GM12878 (cell line): ENCODE measurements around the gene TBCD. TPM values are rescaled to one million over a fixed set of nuclear protein-coding genes. Genes with fewer than 3 reads are reported as not detected.

Experiments used
- ATAC-seq: fragments of 200-7000 bp; cut with Tn5 transposase; 3 replicates; pipeline ENCODE4 v1.9.1; 2020; ENCODE audit warnings: mild to moderate bottlenecking, moderate library complexity
- BruUV-seq: library from RNA; stranded (reverse); fragments of 400-500 nt; replicated peaks from 2 replicates; lab custom pipeline; 2021; lab: Mats Ljungman, UMichigan
- CTCF ChIA-PET: fragments of 300-600 bp; sonication (Branson Sonifier 250); formaldehyde crosslinking; extraction: SDS; loops from one replicate; lab custom pipeline; 2021; ENCODE audit warnings: inconsistent platforms; lab: Yijun Ruan, JAX
- POLR2A ChIA-PET: fragments of 350-600 bp; formaldehyde crosslinking; extraction: SDS; loops from one replicate; lab custom pipeline; 2021; ENCODE audit warnings: inconsistent platforms; lab: Charles Lee
- RAD21 ChIA-PET: fragments of 300-600 bp; sonication (Branson Sonifier 250); formaldehyde crosslinking; loops from one replicate; lab custom pipeline; 2023; ENCODE audit warnings: antibody characterized with exemption; ENCODE audit not compliant: unreplicated experiment; lab: Charles Lee
- SMC1A ChIA-PET: fragments of 300-600 bp; sonication (Branson Sonifier 250); formaldehyde crosslinking; loops from one replicate; lab custom pipeline; 2023; ENCODE audit not compliant: unreplicated experiment, uncharacterized antibody; lab: Charles Lee
- DNase-seq: peaks from one replicate; pipeline ENCODE4 v3.0.0-alpha.2; 2011; ENCODE audit warnings: low read depth, low spot score
- FAIRE-seq: peaks from 3 replicates; lab custom pipeline; 2011; peaks lifted over from hg19 to GRCh38; lab: Jason Lieb, UNC
- H2AFZ ChIP-seq: 2 replicates; pipeline ENCODE4 v1.6.0; 2011; ENCODE audit warnings: low read depth, low read length, control low read depth; ENCODE audit not compliant: control insufficient read depth
- H3K27ac ChIP-seq: 2 replicates; pipeline ENCODE4 v1.5.1; 2011; ENCODE audit warnings: control low read depth; ENCODE audit not compliant: control insufficient read depth, insufficient read depth
- H3K27me3 ChIP-seq, 2 experiments: replicated peaks in 1 of 2; 2 replicates each; pipeline versions ENCODE4 v1.6.0 to v1.6.1; 2011; ENCODE audit warnings: low read length in 1 of 2; ENCODE audit not compliant: control insufficient read depth in 2 of 2, insufficient read depth in 2 of 2
- H3K36me3 ChIP-seq, 2 experiments: 2 replicates each; pipeline ENCODE4 v1.5.1; 2011; ENCODE audit warnings: low read length in 1 of 2; ENCODE audit not compliant: control insufficient read depth in 2 of 2, insufficient read depth in 2 of 2
- H3K4me1 ChIP-seq: 2 replicates; pipeline ENCODE4 v1.6.1; 2011; ENCODE audit warnings: mild to moderate bottlenecking, low read length, moderate library complexity, mixed read lengths; ENCODE audit not compliant: control insufficient read depth, insufficient read depth
- H3K4me2 ChIP-seq: 2 replicates; pipeline ENCODE4 v1.6.0; 2011; ENCODE audit warnings: control low read depth; ENCODE audit not compliant: control insufficient read depth, insufficient read depth
- H3K4me3 ChIP-seq: fragments of 200-600 bp; sonication (generic); 2 replicates; pipeline ENCODE4 v1.5.1; 2016
- H3K79me2 ChIP-seq: 2 replicates; pipeline ENCODE4 v1.6.0; 2011; ENCODE audit warnings: low read length; ENCODE audit not compliant: control insufficient read depth, insufficient read depth
- H3K9ac ChIP-seq: 2 replicates; pipeline ENCODE4 v1.8.0; 2011; ENCODE audit warnings: low read length, control low read depth, mixed read lengths; ENCODE audit not compliant: control insufficient read depth, insufficient read depth
- H3K9me3 ChIP-seq: replicated peaks from 3 replicates; pipeline ENCODE4 v1.5.1; 2011; ENCODE audit warnings: mild to moderate bottlenecking, low read length; ENCODE audit not compliant: control insufficient read depth, insufficient read depth
- H4K20me1 ChIP-seq: 2 replicates; pipeline ENCODE4 v1.6.0; 2011; ENCODE audit not compliant: control insufficient read depth, insufficient read depth
- ATF7 ChIP-seq: fragments of 450-650 bp; IDR thresholded peaks from 2 replicates; pipeline ENCODE4 v1.6.1; 2016; ENCODE audit warnings: low read depth, mild to moderate bottlenecking
- CHD4 ChIP-seq: fragments of 200-600 bp; sonication (generic); IDR thresholded peaks from 2 replicates; pipeline ENCODE4 v1.6.1; 2016; ENCODE audit warnings: mild to moderate bottlenecking
- CREB1 ChIP-seq: IDR thresholded peaks from 2 replicates; pipeline ENCODE4 v1.6.1; 2012; ENCODE audit warnings: low read depth, mild to moderate bottlenecking, inconsistent platforms
- EED ChIP-seq: sonication (generic); IDR thresholded peaks from 2 replicates; pipeline ENCODE4 v1.6.1; 2016; ENCODE audit warnings: antibody characterized with exemption, low read depth
- JUND ChIP-seq: IDR thresholded peaks from 2 replicates; pipeline ENCODE4 v1.6.1; 2012; ENCODE audit warnings: low read depth, mild to moderate bottlenecking, low read length, improper control_type of control experiment, moderate library complexity
- KDM1A ChIP-seq: fragments of 200-600 bp; sonication (generic); IDR thresholded peaks from 2 replicates; pipeline ENCODE4 v1.6.1; 2016; ENCODE audit warnings: borderline replicate concordance
- LARP7 ChIP-seq: fragments of 450-650 bp; IDR thresholded peaks from 2 replicates; pipeline ENCODE4 v1.6.1; 2017; ENCODE audit warnings: mild to moderate bottlenecking
- RAD21 ChIP-seq: IDR thresholded peaks from 2 replicates; pipeline ENCODE4 v1.6.1; 2011; ENCODE audit warnings: mild to moderate bottlenecking, low read depth, low read length, moderate library complexity; ENCODE audit not compliant: insufficient read depth
- ZBED1 ChIP-seq: IDR thresholded peaks from 2 replicates; pipeline ENCODE4 v1.6.1; 2016; ENCODE audit warnings: borderline replicate concordance
- ZNF274 ChIP-seq: IDR thresholded peaks from one replicate; pipeline ENCODE4 v1.8.0; 2011; ENCODE audit not compliant: insufficient read length, insufficient read depth
- WGBS: methylation state at CpG from one replicate; pipeline ENCODE4 v1.1.6; 2016; ENCODE audit warnings: low lambda C conversion rate; ENCODE audit not compliant: insufficient replicate concordance, insufficient coverage; ENCODE audit errors: missing lambda C conversion rate; 5-methylcytosine and 5-hydroxymethylcytosine counted together
- in situ Hi-C: fragments of 300-500 bp; cut with MboI; formaldehyde crosslinking; loops from 9 replicates; pipeline ENCODE4 v1.14.3; 2018; ENCODE audit warnings: mixed read lengths
- intact Hi-C: fragments of 100-400 bp; cut with micrococcal nuclease; formaldehyde crosslinking; loops from one replicate; pipeline ENCODE4 v1.14.2; 2022; ENCODE audit not compliant: unreplicated experiment
- polyA plus RNA-seq, 11 experiments: library from polyadenylated mRNA; depleted of rRNA in 4 of 11; unstranded in 6 of 11; stranded (reverse) in 5 of 11; fragments of >200 nt; fragmentation: Nextera tagmentation in 4 of 11; fragmentation: Illumina TruSeq in 1 of 11; extraction: Ambion mirVana in 4 of 11; extraction: Trizol in 1 of 11; gene quantifications; 1 replicate in 1 of 11; 2 replicates in 10 of 11; pipeline versions ENCODE4 v1.2.1 to v1.2.3, GENCODE V29; 2011 to 2016; ENCODE audit warnings: inconsistent platforms in 2 of 11, missing spikeins in 2 of 11, low read depth in 1 of 11
- total RNA-seq, 4 experiments: library from RNA; depleted of rRNA in 3 of 4; stranded (reverse); fragments of >200 nt in 3 of 4; fragmentation: Illumina TruSeq in 1 of 4; extraction: Trizol in 1 of 4; gene quantifications; 2 replicates each; pipeline versions ENCODE4 v1.2.1 to v1.2.3, GENCODE V29; 2013 to 2021
- TF ChIP-seq, protein P1 (sequence below): fragments of 450-650 bp; formaldehyde crosslinking; IDR thresholded peaks from 2 replicates; pipeline ENCODE4 v1.4.0; 2022; ENCODE audit warnings: mild to moderate bottlenecking, moderate library complexity

Gene TBCD
- total and polyA plus RNA-seq, 10 of the 15 experiments (the other 5 are each of a cell fraction or from before 2014, with no cell fraction given) = 10.3 to 114 (median 52.4) TPM

DNA sequence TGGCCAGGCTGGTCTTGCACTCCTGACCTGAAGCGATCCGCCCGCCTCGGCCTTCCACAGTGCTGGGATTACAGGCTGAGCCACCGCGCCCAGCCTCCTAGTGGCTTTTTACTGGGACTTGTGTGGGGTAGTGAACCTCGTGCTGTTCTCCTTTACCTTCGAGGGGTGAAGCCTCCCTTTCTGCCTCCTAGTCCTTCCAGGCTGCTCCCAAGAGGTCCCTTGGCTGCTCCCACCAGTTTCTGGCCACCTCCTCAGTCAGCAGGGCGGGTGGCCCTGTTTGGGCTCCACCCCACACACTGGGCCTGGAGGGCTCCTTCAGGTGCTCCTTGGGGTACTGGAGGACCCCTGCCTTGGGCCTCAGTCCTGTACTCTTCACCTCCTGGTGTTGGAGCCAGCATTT, 158.9 kb downstream of the TBCD start:
- ChIA-PET POLR2A (no interaction called here), RAD21 (interaction anchor here (1.5 kb wide), 1 partner anchor 47 kb away, joined by 3 read pairs; no protein-coding TSS in a partner anchor), CTCF (interaction anchor here (1.1 kb wide), 1 partner anchor 129 kb away, joined by 4 read pairs; no protein-coding TSS in a partner anchor), SMC1A (interaction anchor here (1.4 kb wide), 1 partner anchor 81 kb away, joined by 3 read pairs; no protein-coding TSS in a partner anchor)
- no peak for TF ChIP-seq LARP7
- TF ChIP-seq CHD4 = no peak
- no peak for TF ChIP-seq JUND
- TF ChIP-seq, protein P1, sequence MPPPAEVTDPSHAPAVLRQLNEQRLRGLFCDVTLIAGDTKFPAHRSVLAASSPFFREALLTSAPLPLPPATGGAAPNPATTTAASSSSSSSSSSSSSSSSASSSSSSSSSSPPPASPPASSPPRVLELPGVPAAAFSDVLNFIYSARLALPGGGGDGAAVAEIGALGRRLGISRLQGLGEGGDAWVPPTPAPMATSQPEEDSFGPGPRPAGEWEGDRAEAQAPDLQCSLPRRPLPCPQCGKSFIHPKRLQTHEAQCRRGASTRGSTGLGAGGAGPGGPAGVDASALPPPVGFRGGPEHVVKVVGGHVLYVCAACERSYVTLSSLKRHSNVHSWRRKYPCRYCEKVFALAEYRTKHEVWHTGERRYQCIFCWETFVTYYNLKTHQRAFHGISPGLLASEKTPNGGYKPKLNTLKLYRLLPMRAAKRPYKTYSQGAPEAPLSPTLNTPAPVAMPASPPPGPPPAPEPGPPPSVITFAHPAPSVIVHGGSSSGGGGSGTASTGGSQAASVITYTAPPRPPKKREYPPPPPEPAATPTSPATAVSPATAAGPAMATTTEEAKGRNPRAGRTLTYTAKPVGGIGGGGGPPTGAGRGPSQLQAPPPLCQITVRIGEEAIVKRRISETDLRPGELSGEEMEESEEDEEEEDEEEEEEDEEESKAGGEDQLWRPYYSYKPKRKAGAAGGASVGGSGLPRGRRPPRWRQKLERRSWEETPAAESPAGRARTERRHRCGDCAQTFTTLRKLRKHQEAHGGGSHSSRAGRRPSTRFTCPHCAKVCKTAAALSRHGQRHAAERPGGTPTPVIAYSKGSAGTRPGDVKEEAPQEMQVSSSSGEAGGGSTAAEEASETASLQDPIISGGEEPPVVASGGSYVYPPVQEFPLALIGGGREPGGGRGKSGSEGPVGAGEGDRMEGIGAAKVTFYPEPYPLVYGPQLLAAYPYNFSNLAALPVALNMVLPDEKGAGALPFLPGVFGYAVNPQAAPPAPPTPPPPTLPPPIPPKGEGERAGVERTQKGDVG (CRISPR knock-in tag) = no peak
- TF ChIP-seq ZBED1 = no peak
- no peak for TF ChIP-seq ZNF274
- TF ChIP-seq KDM1A = no peak
- no peak for TF ChIP-seq ATF7
- TF ChIP-seq CREB1 = no peak
- no peak for TF ChIP-seq EED
- no peak for TF ChIP-seq RAD21
- BruUV-seq = no TSS peak
- Histone ChIP-seq H3K27ac (no peak overlapping the region), H3K4me3 (no peak overlapping the region), H2AFZ (no peak overlapping the region), H3K36me3 (peaks cover 0 to 28% of the 10 kb centered on the region in 2 experiments; a peak in 3 of 4 replicates), H3K27me3 (no peaks in the 10 kb centered on the region), H3K9me3 (no peaks in the 10 kb centered on the region), H4K20me1 (no peaks in the 10 kb centered on the region), H3K79me2 (no peaks in the 10 kb centered on the region), H3K4me2 (no peak overlapping the region), H3K4me1 (peaks cover 23% of the 10 kb centered on the region), H3K9ac (no peak overlapping the region)
- no peak for DNase-seq
- FAIRE-seq = no peak
- intact Hi-C loops = no loop called here
- 76% methylated on average over 9 of the region's 9 CpGs for WGBS
- in situ Hi-C loops = no loop called here
- no peak for ATAC-seq
